NCI-H1105 (cell line): ENCODE data around the gene MRPS15.
"Not testable (repeated sequence)": the region's sequence is repeated elsewhere in the genome, so short reads cannot be mapped to it uniquely, and the experiment has no call there.

Source experiments
- DNase-seq: peaks from one replicate; lab custom pipeline; 2025; lab: John Stamatoyannopoulos, UW

MRPS15 gene

DNA sequence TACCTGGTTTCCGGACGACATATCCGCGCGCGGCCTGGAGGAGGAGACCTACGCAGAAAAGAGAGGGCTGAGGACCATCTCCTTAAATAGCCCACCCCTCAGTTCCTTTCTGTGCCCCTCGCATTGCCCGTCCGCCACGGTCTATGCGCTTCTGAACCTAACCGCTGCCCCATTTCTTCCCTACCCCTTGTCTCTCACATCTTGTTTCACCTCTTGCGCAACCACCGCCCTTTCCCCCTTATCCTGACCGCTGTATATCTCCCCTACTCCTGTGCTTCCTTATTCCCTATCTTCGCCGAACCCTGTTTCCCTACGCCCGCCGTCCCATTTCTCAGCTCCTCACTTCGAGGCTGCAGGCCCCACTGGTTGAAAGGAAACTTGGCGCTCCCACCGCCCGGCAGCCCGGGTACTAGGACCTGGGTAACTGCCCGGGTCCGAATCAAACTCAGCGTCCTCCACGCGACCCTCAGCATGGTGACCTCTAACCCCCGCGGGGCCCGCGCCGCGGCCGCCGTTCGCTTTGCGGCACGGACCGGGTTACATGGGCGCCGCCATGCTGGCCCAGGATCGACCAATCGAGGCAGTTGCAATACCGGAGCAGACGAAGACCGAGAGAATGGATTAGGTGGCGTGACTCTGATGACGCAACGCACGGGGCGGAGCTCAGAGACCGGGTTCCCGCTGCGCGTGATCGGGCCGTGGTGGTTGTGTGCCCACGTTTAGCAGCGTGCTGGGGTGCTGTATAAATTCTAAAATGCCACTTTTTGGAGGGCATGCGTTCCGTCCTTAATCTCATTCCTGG is at the start of gene MRPS15:
TSS of gene MRPS15 (minus strand) at position 582 of the 802 bp plus-strand sequence. CDS start at position 473, 109 bp downstream.
- DNase-seq, result peak; percentile 92

GRCh38 chr1:36512842-36513241 is 48.7 kb upstream of the MRPS15 start:
- no peak for DNase-seq

DNA sequence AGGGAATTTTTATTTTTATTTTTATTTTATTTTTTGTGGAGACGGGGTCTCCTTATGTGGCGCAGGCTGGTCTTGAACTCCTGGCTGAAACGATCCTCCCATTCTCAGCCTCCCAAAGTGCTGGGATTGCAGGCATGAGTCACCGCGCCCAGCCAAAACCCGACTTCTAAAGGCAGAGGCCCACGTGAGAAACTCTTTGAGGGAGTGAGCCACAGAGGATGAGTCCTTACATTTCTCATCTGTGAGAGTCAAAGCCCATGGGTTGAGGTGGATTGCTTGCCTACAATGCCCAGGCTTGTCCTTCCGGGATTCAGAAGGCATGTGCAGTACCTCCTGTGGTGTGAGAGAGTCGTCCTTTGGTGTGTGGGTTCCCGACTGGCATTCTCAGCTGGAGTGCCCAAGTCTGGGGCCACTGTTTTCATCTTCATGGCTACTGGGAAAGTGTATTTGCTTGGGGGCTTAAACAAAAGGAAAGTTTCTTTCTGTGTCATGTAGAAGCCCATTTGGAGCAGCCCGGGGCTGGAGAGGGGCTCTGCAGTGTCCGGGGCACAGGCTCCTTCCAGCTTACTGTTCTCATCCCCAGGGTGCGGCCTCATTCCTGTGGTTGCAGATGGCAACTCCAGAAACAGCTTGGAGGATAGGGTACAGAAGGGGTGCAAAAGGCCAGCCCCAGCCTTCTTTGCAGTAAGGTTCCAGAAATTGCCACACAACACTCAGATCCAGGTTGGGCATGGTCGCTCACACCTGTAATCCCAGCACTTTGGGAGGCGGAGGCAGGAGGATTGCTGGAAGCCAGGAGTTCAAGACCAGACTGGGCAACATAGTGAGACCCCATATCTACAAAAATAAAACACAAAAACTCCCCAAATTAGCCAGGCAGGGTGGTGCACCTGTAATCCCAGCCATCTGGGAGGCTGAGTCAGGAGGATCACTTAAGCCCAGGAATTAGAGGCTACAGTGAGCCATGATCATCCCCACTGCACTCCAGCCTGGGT is 47.9 kb upstream of the MRPS15 start:
- no peak for DNase-seq

GRCh38 chr1:36511220-36511619 is 47.0 kb upstream of the MRPS15 start:
- DNase-seq, result not testable (repeated sequence)

DNA sequence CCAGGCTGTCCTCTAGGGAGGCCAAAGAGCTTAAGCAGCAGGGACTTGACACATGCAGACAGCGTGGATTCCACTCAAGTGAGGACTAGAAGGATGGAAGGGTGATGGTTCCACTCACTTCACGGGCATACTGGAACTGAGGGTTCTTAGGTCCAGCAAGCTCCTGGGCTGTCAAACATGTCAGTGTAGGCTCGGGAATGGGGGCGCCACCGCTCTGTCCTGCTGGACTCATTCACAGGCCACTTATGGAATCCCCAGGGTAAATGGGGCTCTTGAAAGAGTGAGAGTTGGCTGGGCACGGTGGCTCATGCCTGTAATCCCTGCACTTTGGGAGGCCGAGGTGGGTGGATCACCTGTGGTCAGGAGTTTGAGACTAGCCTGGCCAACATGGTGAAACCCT is 46.2 kb upstream of the MRPS15 start:
- DNase-seq, result no peak

- DNase-seq, result no peak
Measured at GRCh38 chr1:36508257-36508656, 44.1 kb upstream of the MRPS15 start.

GRCh38 chr1:36506276-36506920 is 42.2 kb upstream of the MRPS15 start:
- DNase-seq, result no peak

- DNase-seq, result no peak
Measured at GRCh38 chr1:36503733-36504132, 39.5 kb upstream of the MRPS15 start.

GRCh38 chr1:36503159-36503558 is 39.0 kb upstream of the MRPS15 start:
- no peak for DNase-seq

DNA sequence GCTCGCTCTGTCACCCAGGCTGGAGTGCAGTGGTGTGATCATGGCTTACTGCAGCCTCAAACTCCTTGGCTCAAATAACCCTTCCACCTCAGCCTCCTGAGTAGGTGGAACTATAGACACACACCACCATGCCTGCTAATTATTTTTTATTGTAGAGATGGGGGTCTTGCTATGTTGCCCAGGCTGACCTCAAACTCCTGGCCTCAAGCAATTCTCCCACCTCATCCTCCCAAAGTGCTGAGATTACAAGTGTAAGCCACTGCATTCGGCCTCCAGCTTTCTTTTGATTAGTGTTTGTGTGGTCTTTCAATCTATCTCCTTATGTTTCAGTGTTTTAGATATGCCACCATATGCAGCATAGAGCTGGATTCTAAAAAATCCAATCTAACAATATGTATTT is 38.4 kb upstream of the MRPS15 start:
- no peak for DNase-seq

DNA sequence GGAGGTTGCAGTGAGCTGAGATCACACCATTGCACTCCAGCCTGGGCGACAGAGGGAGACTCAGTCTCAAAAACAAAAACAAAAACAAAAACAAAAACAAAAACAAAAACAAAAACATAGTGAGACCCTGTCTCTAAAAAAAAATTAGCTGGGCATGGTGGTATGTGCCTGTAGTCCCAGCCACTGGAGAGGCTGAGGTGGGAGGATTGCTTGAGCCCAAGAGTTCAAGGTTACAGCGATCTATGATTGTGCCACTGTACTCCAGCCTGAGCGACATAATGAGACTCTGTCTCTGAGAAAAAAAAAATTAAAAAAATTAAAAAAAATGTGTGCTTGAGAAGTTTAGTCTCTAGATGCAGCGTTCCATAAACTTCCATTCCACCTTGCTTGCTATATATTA is 37.7 kb upstream of the MRPS15 start:
- DNase-seq, result not testable (repeated sequence)

DNA sequence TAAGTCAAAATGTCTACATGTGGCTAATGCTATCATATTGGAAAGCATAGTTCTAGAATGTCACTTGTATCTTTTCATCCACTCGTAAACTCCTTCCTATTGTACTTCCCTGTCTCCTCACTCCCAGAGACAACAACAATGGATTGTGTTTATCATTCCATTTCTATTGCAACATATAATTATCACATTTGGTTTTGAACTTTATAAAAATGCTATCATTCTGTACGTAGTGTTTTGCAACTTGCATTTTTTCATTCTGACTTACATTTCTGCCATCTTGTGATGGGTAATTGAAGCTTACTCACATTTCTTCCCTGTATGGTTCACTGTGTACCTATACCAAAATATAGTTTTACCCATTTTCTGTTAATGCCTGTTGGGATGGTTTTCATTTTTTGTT is 33.0 kb upstream of the MRPS15 start:
- no peak for DNase-seq

GRCh38 chr1:36494971-36495370 is 30.8 kb upstream of the MRPS15 start:
- DNase-seq, result no peak

GRCh38 chr1:36493524-36493923 is 29.3 kb upstream of the MRPS15 start:
- no peak for DNase-seq

DNA sequence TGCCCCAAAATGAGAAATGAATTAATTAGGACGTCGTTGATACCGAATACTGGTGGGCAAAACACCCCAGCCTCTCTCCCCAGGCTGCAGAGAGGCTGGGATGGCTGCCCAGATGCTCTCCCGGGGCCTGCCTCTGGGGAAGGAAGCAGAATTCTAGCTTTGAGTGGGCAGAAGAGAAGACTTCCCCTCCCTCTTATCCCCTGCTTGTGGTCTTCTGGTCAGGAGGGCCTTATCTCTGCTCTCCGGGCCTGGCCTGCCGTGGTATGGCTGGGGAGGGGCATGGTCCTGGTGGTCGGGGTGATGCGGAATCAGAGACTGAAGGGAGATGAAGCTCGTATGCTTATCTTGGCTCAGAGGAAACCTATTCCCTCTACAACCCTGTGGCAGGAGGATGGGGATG is 28.3 kb upstream of the MRPS15 start:
- DNase-seq, result no peak

- DNase-seq, result not testable (repeated sequence)
Measured at GRCh38 chr1:36489258-36490051, 25.3 kb upstream of the MRPS15 start.

DNA sequence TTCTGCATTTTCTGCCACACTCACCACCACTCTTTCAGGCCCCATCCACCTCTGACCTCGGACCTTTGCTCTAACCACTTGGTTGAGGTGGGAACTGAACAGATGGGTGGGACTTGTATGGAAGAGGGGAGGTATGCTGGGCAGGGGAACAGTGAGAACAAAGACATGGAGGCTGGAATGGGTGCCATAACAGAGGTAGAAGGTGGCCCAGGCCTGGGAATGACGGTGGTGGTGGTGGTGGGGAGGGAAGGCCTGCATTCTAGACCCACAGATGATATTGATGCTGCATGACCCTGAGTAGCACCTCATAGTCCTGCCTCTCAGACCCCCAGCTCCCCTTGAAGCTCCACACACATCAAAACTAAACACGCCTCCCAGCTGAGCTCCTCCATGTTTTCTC is 23.7 kb upstream of the MRPS15 start:
- DNase-seq, result no peak

DNA sequence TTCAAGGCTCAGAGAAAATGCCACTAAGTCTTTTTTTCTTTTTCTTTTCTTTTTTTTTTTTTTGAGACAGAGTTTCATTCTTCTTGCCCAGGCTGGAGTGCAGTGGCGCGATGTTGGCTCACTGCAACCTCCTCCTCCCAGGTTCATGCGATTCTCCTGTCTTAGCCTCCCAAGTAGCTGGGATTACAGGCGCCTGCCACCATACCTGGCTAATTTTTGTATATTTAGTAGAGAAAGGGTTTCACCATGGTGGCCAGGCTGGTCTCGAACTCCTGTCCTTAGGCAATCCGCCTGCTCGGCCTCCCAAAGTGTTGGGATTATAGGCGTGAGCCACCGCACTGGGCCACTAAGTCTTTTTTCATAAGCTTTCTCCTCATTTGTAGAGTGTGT is 23.1 kb upstream of the MRPS15 start:
- not testable (repeated sequence) for DNase-seq

DNA sequence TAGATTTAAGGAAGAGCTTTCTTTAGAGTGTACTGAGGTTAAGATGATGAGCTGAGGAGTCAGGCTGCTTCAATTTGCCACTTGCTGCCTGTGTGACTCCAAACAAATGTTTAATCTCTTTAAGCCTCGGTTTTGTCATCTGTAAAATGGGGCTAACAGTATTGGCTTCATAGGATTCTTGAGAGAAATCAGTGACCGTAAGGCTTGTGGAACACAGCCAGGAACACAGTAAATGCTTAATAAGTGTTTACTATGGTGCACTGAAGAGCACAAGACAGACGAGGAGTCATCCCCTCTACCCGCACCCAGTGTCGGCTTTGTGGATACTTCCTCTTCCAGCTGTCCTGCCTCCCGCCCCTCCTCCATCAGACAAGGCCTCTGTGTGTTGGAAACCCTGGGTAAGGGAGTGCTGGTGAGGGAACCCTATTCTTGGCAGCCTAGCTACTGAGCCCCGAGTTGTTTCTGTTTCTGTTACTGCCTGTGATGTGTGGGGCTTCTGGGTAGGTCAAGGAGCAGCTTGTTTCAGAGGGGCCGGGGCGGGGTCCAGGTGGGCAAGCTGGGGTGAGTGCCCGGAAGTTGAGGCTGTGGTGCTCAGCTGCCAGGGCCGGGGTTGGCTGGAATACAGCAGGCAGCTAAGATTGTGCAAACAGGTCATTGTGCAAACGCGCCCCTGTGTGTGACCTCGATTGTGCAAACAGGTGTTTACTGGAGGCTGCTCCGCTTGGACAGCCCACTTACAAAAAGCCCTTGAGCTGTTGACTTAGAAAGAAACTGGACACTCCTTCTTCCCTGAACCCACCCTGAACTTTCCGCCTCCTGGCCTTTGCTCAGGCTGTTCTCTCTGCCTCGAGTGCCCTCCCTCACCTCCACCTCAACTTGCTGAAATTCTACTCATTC is 22.5 kb upstream of the MRPS15 start:
- no peak for DNase-seq

- DNase-seq, result no peak
Measured at GRCh38 chr1:36486093-36486438, 21.9 kb upstream of the MRPS15 start.

DNA sequence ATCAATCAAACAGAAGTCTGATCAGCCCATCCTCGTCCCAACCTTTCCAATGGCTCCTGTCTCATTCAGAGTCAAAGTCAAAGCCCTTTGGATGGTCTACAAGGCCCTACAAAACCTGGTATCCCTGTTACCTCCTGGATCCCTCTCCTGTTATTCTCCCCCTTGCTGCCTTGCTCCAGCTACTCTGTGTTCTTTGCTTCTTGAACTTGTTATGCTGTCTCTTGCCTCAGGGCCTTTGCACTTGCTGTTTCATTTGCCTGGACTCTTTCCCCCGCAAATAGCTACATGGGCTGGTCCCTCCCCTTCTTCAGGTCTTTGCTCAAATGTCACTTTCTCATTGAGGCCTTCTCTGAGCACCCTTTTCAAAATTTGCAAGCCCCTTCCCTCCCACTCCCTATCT is 19.9 kb upstream of the MRPS15 start:
- DNase-seq, result no peak
